Activated CD8-positive, alpha-beta memory T cell treated with anti-CD3 and anti-CD28 coated beads, Interleukin-2, amount 50 U/mL, for 24 hours (primary cell): Measurements from ENCODE around the gene OR8B12.

Experiments used
- DNase-seq: peaks from one replicate; pipeline ENCODE4 v3.0.0-alpha.2; 2020; ENCODE audit errors: extremely low read depth

OR8B12 gene

DNA sequence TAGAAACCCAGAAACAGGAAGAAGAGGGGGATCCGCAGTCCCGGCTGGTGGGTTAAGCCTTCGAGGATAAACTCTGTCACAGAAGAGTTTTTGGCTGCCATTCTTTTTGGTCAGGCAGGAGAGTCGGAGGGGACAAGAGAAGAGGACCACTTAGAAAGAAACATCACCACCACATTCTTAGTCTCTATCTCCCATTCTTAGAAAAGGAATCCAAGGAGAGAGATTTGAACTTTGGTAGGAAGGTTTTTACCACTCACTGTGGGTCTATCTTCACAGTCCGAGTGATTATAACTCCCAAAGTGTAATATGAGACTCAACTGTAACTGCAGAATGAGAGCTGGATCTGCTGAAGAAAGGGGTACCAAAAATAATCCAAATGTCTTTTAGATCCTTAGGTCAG is at the start of gene OR8B12:
Gene OR8B12, minus strand, starts transcription at position 101 of the 400 bp plus-strand sequence. Its CDS starts 0 bp downstream, at position 101.
- DNase-seq, result no peak

- DNase-seq, result no peak
Measured at GRCh38 chr11:124592627-124593026, 49.2 kb upstream of the OR8B12 start.

GRCh38 chr11:124591430-124591829 is 48.0 kb upstream of the OR8B12 start:
- DNase-seq, result no peak

DNA sequence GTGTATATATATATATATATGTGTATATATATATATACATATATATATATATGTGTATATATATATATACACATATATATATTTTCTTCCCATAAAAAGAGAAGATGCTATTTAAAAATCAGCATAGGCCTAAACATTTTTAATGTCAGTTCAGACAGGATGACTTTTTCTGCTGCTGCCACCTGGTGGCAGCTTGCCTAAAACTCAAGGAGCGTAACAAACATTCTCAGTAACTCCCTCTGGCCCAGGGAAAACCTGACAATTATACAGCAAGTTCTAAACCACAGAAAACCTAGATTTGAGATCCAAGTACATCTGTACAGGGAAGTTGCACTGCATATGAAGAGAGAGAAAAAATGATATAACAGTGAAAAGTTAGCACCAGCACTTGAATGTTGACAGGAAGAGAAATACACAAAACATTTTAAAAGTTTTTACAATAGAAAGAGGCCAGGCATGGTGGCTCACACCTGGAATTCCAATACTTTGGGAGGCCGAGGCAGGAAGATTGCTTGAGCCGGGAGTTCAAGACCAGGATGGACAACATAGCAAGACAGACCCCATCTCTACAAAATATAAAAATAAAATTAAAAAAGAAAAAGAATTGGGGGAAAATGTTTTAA is 42.9 kb upstream of the OR8B12 start:
- DNase-seq, result peak; percentile 4

GRCh38 chr11:124584681-124585372 is 41.4 kb upstream of the OR8B12 start:
- no peak for DNase-seq

DNA sequence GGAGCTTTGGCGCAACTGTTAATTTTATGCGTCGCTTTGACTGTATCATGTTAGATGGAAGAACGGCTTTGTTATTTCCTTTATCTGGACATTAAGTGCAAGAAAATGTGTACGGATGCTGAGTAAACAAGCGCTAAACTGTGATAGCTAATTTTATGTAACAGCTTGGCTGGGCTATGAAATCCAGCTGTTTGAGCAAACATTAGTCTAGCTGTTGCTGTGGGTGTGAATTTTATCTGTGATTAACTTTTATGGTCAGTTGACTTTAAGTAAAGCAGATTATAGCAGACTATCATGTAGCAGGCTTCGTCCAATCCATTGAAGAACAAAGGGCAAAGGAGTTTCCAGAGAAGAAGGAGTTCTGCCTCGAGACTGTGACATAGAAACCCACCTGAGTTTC is 40.3 kb upstream of the OR8B12 start:
- DNase-seq, result no peak

GRCh38 chr11:124582565-124582964 is 39.1 kb upstream of the OR8B12 start:
- DNase-seq, result no peak

DNA sequence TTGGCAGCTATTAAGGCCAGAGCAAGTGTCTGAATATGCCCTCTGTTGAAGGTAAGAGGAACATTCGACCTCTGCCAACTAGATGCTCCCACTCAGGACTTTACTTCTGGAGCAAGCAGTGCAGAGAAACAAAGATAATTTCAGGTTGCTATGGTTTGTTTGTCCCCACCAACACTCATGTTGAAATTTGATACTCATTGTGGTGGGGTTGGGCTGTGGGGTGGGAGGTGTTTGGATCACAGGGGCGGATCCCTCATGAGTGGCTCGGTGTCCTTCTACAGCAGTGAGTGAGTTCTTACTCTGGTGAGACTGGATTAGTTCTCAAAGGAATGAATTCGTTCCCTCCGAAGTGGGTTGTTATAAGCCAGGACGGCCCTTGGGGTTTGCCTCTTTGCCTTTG is 38.4 kb upstream of the OR8B12 start:
- no peak for DNase-seq

DNA sequence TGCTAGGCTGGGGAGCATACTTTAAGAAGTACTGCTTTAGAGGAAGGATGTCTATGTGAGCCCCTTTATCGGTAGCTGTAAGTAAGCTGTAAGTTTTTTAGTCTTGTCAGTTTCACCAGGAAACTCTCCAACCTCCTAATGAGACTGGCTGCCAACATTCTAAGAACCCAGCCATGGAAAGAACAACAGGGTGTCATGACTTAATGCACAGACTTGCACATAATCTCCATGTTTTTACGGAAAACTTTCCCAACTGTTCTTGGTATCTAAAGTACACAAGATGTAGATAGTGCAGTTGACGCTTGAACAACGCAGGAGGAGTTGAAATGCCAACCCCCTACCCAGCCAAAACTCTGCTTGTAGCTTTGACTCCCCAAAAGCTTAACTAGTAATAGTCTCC is 35.3 kb upstream of the OR8B12 start:
- DNase-seq, result no peak

GRCh38 chr11:124577716-124578427 is 34.4 kb upstream of the OR8B12 start:
- no peak for DNase-seq

- no peak for DNase-seq
Measured at GRCh38 chr11:124570160-124570559, 26.7 kb upstream of the OR8B12 start.

GRCh38 chr11:124569697-124570096 is 26.2 kb upstream of the OR8B12 start, which contains the start of gene OR8A1:
OR8A1 (plus strand) TSS chr11:124569997; CDS start chr11:124570120, 123 bp downstream.
- DNase-seq, result no peak

DNA sequence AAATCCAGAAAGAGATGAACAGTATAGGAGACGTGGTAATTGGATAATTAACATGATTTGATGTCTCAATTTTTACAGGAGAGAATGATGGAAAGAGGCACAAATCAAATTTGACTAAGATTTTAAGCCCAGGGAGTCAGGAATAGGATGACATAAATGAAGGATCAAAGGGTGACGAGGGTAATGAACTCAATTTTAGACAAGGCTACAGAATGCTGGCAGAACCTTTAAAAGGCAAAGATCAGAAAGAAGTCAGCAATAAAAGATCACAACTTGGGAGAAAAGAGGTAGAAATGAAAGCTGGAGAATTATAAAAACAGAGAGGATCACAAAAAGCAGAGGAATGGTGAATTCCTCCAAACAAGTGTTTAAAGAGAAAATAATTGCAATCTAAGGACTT is 13.4 kb upstream of the OR8B12 start:
- DNase-seq, result no peak

GRCh38 chr11:124551987-124552386 is 8.5 kb upstream of the OR8B12 start:
- DNase-seq, result no peak

DNA sequence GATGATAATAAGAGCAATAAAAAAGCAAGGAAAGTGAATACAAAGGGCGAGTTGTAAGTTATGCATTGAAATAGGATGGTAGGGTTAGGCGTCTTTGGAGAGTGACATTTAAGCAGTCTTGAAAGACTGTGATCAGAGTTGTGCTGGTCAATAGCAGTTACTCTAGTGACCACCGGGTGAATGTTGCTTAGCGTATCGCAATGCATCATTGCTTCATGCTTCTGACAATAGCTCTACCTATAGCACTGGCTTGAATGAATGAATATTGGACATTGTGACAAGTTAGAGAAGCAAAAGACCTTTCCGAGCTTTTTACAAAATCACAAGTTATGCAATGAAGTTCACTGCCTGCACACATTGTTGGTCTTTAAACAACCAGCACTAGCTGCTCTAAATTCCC is 7.7 kb upstream of the OR8B12 start:
- DNase-seq, result no peak

GRCh38 chr11:124543145-124543544 is 309 bp downstream of the OR8B12 start:
- no peak for DNase-seq

- no peak for DNase-seq
Measured at GRCh38 chr11:124541204-124541603, 2.2 kb downstream of the OR8B12 start.

DNA sequence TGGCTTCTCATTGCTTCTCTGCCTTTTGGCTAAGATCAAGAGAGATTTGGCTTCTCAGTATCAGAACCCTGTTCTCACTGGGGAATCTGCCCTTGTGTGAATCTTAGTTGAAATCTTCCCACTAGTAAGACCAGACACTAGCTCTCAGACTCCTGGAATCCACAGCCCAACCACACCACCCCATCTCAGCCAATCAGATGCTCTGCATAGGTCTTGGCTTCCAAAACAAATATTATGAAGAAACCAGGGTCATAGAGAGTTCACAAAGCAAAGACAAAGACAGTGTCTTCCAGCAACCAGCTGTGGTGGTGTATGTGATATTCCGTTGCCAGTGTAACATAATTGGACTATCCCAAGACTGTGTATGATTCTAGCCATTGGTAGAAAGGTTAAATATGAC is 5.4 kb downstream of the OR8B12 start:
- no peak for DNase-seq

DNA sequence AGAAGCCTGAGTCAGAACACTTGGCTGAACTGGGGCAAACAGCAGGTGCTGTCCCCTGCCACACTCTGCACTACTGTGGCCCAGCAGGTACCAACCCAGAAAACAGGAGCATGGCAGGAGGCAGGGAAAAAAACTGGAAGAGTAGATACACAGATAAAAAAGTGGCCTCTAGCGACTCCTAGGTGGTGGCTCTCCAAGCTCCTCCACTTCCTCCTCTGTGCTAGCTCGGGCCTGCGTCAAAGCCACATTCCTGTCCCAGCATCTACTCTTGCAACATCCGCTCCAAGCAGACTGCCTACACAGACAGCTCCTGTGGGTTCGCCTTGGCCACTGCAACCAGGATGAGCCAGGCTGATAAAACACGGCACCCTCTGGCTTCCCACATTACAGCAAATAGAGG is 6.9 kb downstream of the OR8B12 start:
- DNase-seq, result no peak

GRCh38 chr11:124535552-124536232 is 7.8 kb downstream of the OR8B12 start:
- no peak for DNase-seq

DNA sequence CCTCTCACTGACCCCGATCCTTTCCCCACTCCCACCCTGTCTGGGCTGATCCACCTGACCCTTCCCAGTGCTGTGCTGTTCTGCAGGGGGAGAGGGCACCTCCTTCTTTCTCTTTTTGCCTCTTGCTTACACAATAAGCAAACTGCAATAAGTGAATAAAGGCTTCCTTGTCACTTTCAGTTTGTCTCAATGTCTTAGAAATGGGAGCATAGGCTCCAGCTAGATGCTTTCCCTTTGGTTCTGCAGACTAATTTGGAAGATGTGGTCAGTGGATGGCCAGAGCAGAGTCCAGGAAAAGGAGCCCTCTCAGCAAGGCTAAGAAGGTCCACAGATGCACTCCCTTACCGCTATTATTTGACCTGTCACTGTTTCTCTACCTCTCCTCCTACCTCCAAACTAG is 9.4 kb downstream of the OR8B12 start:
- DNase-seq, result no peak

GRCh38 chr11:124533626-124534025 is 9.8 kb downstream of the OR8B12 start:
- no peak for DNase-seq

- no peak for DNase-seq
Measured at GRCh38 chr11:124520550-124520854, 23.0 kb downstream of the OR8B12 start.
